H1 (cell line): ENCODE measurements around the gene WNT7A. TPM values are rescaled to one million over a fixed set of nuclear protein-coding genes. Genes with fewer than 3 reads are reported as not detected.

ENCODE experiments used
- CTCF ChIA-PET: fragments of 300-600 bp; sonication (Branson Sonifier 250); formaldehyde crosslinking; loops from one replicate; lab custom pipeline; 2021; ENCODE audit not compliant: partially characterized antibody; lab: Charles Lee
- POLR2A ChIA-PET: fragments of 300-600 bp; sonication (Branson Sonifier 250); formaldehyde crosslinking; loops from one replicate; lab custom pipeline; 2021; ENCODE audit warnings: inconsistent platforms; ENCODE audit not compliant: partially characterized antibody; lab: Charles Lee
- DNase-seq, 2 experiments: peaks; one replicate each; pipeline versions ENCODE4 v3.0.0 to v3.0.0-alpha.2; 2010 to 2022; ENCODE audit warnings: low spot score in 2 of 2, low read depth in 1 of 2, mixed read lengths in 1 of 2
- FAIRE-seq: peaks from 2 replicates; lab custom pipeline; 2011; peaks lifted over from hg19 to GRCh38; lab: Jason Lieb, UNC
- H2AFZ ChIP-seq: 2 replicates; pipeline ENCODE4 v1.8.1; 2012; ENCODE audit warnings: low read length, inconsistent platforms
- H2AK5ac ChIP-seq: 2 replicates; pipeline ENCODE4 v1.6.1; 2013; ENCODE audit warnings: low read depth, low read length
- H2BK120ac ChIP-seq: replicated peaks from 2 replicates; pipeline ENCODE3; 2013; ENCODE audit warnings: low read depth, low read length, inconsistent platforms
- H2BK12ac ChIP-seq: 2 replicates; pipeline ENCODE4 v1.6.1; 2013; ENCODE audit warnings: low read depth, low read length
- H2BK15ac ChIP-seq: 2 replicates; pipeline ENCODE4 v1.6.1; 2013; ENCODE audit warnings: low read length
- H2BK20ac ChIP-seq: 2 replicates; pipeline ENCODE4 v1.6.1; 2013; ENCODE audit warnings: low read length
- H2BK5ac ChIP-seq: 2 replicates; pipeline ENCODE4 v1.6.1; 2013; ENCODE audit warnings: low read depth, low read length
- H3K14ac ChIP-seq: 2 replicates; pipeline ENCODE4 v1.6.1; 2013; ENCODE audit warnings: inconsistent platforms; ENCODE audit not compliant: insufficient read length
- H3K18ac ChIP-seq: 2 replicates; pipeline ENCODE4 v1.6.1; 2013; ENCODE audit warnings: low read length; ENCODE audit errors: extremely low read depth
- H3K23ac ChIP-seq: 2 replicates; pipeline ENCODE4 v1.6.1; 2013; ENCODE audit warnings: inconsistent platforms; ENCODE audit not compliant: insufficient read length
- H3K23me2 ChIP-seq: 2 replicates; pipeline ENCODE4 v1.6.1; 2013; ENCODE audit warnings: low read depth, low read length
- H3K27ac ChIP-seq: 2 replicates; pipeline ENCODE4 v1.6.1; 2011; ENCODE audit warnings: low read depth, low read length, inconsistent platforms
- H3K27me3 ChIP-seq, 4 experiments: replicated peaks in 1 of 4; 1 replicate in 1 of 4; 2 replicates in 3 of 4; pipeline versions ENCODE4 v1.6.1 to v1.8.1; 2011 to 2013; ENCODE audit warnings: low read length in 3 of 4, mild to moderate bottlenecking in 3 of 4, inconsistent platforms in 2 of 4, mixed read lengths in 2 of 4, moderate library complexity in 1 of 4; ENCODE audit not compliant: control insufficient read depth in 3 of 4, insufficient read depth in 3 of 4; ENCODE audit errors: extremely low read depth in 1 of 4
- H3K36me3 ChIP-seq, 4 experiments: 2 replicates each; pipeline versions ENCODE4 v1.6.1 to v1.8.1; 2011 to 2013; ENCODE audit warnings: mild to moderate bottlenecking in 4 of 4, low read length in 3 of 4, moderate library complexity in 2 of 4, control low read depth in 1 of 4, inconsistent platforms in 1 of 4; ENCODE audit not compliant: insufficient read depth in 4 of 4, control insufficient read depth in 2 of 4
- H3K4ac ChIP-seq: replicated peaks from 2 replicates; pipeline ENCODE3; 2013; ENCODE audit warnings: low read length, low read depth, mixed read lengths, inconsistent platforms; ENCODE audit not compliant: insufficient read length
- H3K4me1 ChIP-seq, 4 experiments: replicated peaks in 1 of 4; 1 replicate in 1 of 4; 2 replicates in 3 of 4; pipeline versions ENCODE4 v1.6.1 to v1.8.1; 2011 to 2013; ENCODE audit warnings: low read length in 3 of 4, inconsistent platforms in 2 of 4, mixed read lengths in 1 of 4; ENCODE audit not compliant: insufficient read depth in 4 of 4, control insufficient read depth in 3 of 4
- H3K4me2 ChIP-seq, 2 experiments: 2 replicates each; pipeline versions ENCODE4 v1.6.1 to v1.8.1; 2011 to 2013; ENCODE audit warnings: low read depth in 2 of 2, low read length in 2 of 2, control low read depth in 1 of 2, inconsistent platforms in 1 of 2, mild to moderate bottlenecking in 1 of 2; ENCODE audit not compliant: insufficient read depth in 1 of 2
- H3K4me3 ChIP-seq, 4 experiments: fragments of 200-600, 300-600 bp in 1 of 4; sonication (generic), shearing (Covaris generic), sonication (Bioruptor Twin) in 1 of 4; 2 replicates each; pipeline versions ENCODE4 v1.5.1 to v1.8.1; 2011 to 2016; ENCODE audit warnings: low read length in 4 of 4, low read depth in 3 of 4, control low read depth in 2 of 4, inconsistent platforms in 2 of 4, mild to moderate bottlenecking in 2 of 4, mixed read lengths in 1 of 4, moderate library complexity in 1 of 4; ENCODE audit not compliant: insufficient read depth in 2 of 4; ENCODE audit errors: extremely low read depth in 1 of 4
- H3K56ac ChIP-seq: replicated peaks from 2 replicates; pipeline ENCODE3; 2013; ENCODE audit warnings: low read depth, mild to moderate bottlenecking, mixed read lengths, low read length, inconsistent platforms; ENCODE audit not compliant: insufficient read length
- H3K79me1 ChIP-seq: 2 replicates; pipeline ENCODE4 v1.6.1; 2013; ENCODE audit warnings: low read depth, low read length, control low read depth
- H3K79me2 ChIP-seq, 2 experiments: 2 replicates each; pipeline versions ENCODE4 v1.6.1 to v1.8.1; 2012 to 2013; ENCODE audit warnings: low read length in 2 of 2, mild to moderate bottlenecking in 2 of 2, inconsistent platforms in 1 of 2; ENCODE audit not compliant: insufficient read depth in 2 of 2, control insufficient read depth in 1 of 2
- H3K9ac ChIP-seq, 4 experiments: replicated peaks in 1 of 4; 1 replicate in 1 of 4; 2 replicates in 3 of 4; pipeline versions ENCODE4 v1.6.1 to v1.8.1; 2011 to 2013; ENCODE audit warnings: low read depth in 3 of 4, low read length in 3 of 4, control low read depth in 2 of 4, mild to moderate bottlenecking in 2 of 4, moderate library complexity in 2 of 4, inconsistent platforms in 1 of 4; ENCODE audit errors: extremely low read depth in 1 of 4
- H3K9me3 ChIP-seq, 2 experiments: 2 replicates each; pipeline versions ENCODE4 v1.6.1 to v1.8.1; 2012 to 2013; ENCODE audit warnings: mild to moderate bottlenecking in 2 of 2, moderate library complexity in 2 of 2, control low read depth in 1 of 2, inconsistent platforms in 1 of 2, low read depth in 1 of 2, low read length in 1 of 2, mixed read lengths in 1 of 2; ENCODE audit not compliant: insufficient read depth in 2 of 2
- H4K20me1 ChIP-seq, 2 experiments: replicated peaks in 1 of 2; 2 replicates each; pipeline versions ENCODE3 to v1.8.1; 2011 to 2013; ENCODE audit warnings: inconsistent platforms in 2 of 2, low read length in 2 of 2, mild to moderate bottlenecking in 1 of 2; ENCODE audit not compliant: insufficient read depth in 2 of 2, control insufficient read depth in 1 of 2
- H4K5ac ChIP-seq: 2 replicates; pipeline ENCODE4 v1.6.1; 2013; ENCODE audit warnings: low read length, low read depth, mixed read lengths, inconsistent platforms; ENCODE audit not compliant: insufficient read length
- H4K8ac ChIP-seq: 2 replicates; pipeline ENCODE4 v1.8.0; 2013; ENCODE audit warnings: mild to moderate bottlenecking, moderate library complexity, low read length, inconsistent platforms; ENCODE audit not compliant: insufficient read depth; ENCODE audit errors: extremely low read depth
- H4K91ac ChIP-seq: replicated peaks from 2 replicates; pipeline ENCODE3; 2013; ENCODE audit warnings: low read length, mixed read lengths, inconsistent platforms; ENCODE audit not compliant: insufficient read length
- CEBPB ChIP-seq: IDR thresholded peaks from 2 replicates; pipeline ENCODE4 v1.6.1; 2012; ENCODE audit warnings: low read depth, low read length
- CHD1 ChIP-seq: IDR thresholded peaks from 2 replicates; pipeline ENCODE4 v1.6.1; 2012; ENCODE audit warnings: low read depth, low read length, improper control_type of control experiment
- HDAC2 ChIP-seq, 2 experiments: fragments of 300-600 bp in 1 of 2; sonication (generic) in 1 of 2; IDR thresholded peaks; 2 replicates each; pipeline ENCODE4 v1.6.1; 2011 to 2012; ENCODE audit warnings: low read depth in 2 of 2, low read length in 2 of 2, mild to moderate bottlenecking in 2 of 2, moderate library complexity in 2 of 2, borderline replicate concordance in 1 of 2, inconsistent platforms in 1 of 2
- KDM5A ChIP-seq: fragments of 200-600 bp; IDR thresholded peaks from 2 replicates; pipeline ENCODE4 v1.7.1; 2012; ENCODE audit warnings: mild to moderate bottlenecking, low read length, inconsistent platforms, mixed read lengths
- MAFK ChIP-seq: IDR thresholded peaks from 2 replicates; pipeline ENCODE4 v1.6.1; 2012; ENCODE audit warnings: low read depth, mild to moderate bottlenecking, improper control_type of control experiment, low read length
- NANOG ChIP-seq: IDR thresholded peaks from 2 replicates; pipeline ENCODE4 v1.6.1; 2011; ENCODE audit warnings: low read length, low read depth, mild to moderate bottlenecking, inconsistent platforms; ENCODE audit not compliant: insufficient read depth, poor library complexity, severe bottlenecking
- POU5F1 ChIP-seq: IDR thresholded peaks from 2 replicates; pipeline ENCODE4 v1.6.1; 2011; ENCODE audit warnings: low read depth, mild to moderate bottlenecking, low read length, moderate library complexity
- RAD21 ChIP-seq, 2 experiments: IDR thresholded peaks in 1 of 2; conservative IDR thresholded peaks in 1 of 2; 2 replicates each; pipeline ENCODE4 v1.6.1; 2011; ENCODE audit warnings: low read depth in 2 of 2, low read length in 2 of 2, improper control_type of control experiment in 1 of 2, inconsistent platforms in 1 of 2, mild to moderate bottlenecking in 1 of 2, moderate library complexity in 1 of 2
- TAF1 ChIP-seq: IDR thresholded peaks from 2 replicates; pipeline ENCODE4 v1.6.1; 2011; ENCODE audit warnings: mild to moderate bottlenecking, low read depth, low read length
- TCF12 ChIP-seq: IDR thresholded peaks from 2 replicates; pipeline ENCODE4 v1.6.1; 2011; ENCODE audit warnings: low read depth, mild to moderate bottlenecking, low read length
- WGBS, 2 experiments: shearing (Covaris generic) in 1 of 2; methylation state at CpG; one replicate each; pipeline versions ENCODE4 v1.1.6 to v1.1.7; 2013 to 2015; ENCODE audit warnings: low lambda C conversion rate in 2 of 2, mixed read lengths in 2 of 2, inconsistent platforms in 1 of 2, low coverage in 1 of 2, missing lambda C conversion rate in 1 of 2; ENCODE audit not compliant: insufficient replicate concordance in 2 of 2, insufficient coverage in 1 of 2, insufficient read length in 1 of 2; ENCODE audit errors: extremely low coverage in 1 of 2, missing lambda C conversion rate in 1 of 2; 5-methylcytosine and 5-hydroxymethylcytosine counted together
- polyA plus RNA-seq, 7 experiments: library from polyadenylated mRNA; depleted of rRNA in 3 of 7; stranded (reverse) in 5 of 7; unstranded in 2 of 7; fragments of >200 nt in 5 of 7; fragments of 200-250 nt in 2 of 7; gene quantifications; 1 replicate in 5 of 7; 2 replicates in 1 of 7; 4 replicates in 1 of 7; pipeline versions ENCODE4 v1.2.1 to v1.2.3, GENCODE V29; 2011 to 2013; ENCODE audit warnings: missing spikeins in 2 of 7, mixed read lengths in 2 of 7
- total RNA-seq: library from RNA; stranded (reverse); fragmentation: NEBNext Ultra II Directional; extraction: Animal tissue kit (Norgen Biotek cat#: 25700); gene quantifications from 2 replicates; pipeline ENCODE4 v1.2.1, GENCODE V29; 2021
- TF ChIP-seq, protein P1 (sequence below): IDR thresholded peaks from 2 replicates; pipeline ENCODE4 v1.6.1; 2012; ENCODE audit warnings: inconsistent platforms
- TF ChIP-seq, protein P2 (sequence below): IDR thresholded peaks from 2 replicates; pipeline ENCODE4 v1.6.1; 2011; ENCODE audit warnings: low read length, improper control_type of control experiment

Gene WNT7A
- total and polyA plus RNA-seq, 2 of the 8 experiments (the other 6 are each of a cell fraction or from before 2014, with no cell fraction given), result 0.02 TPM; not detected in 1

DNA sequence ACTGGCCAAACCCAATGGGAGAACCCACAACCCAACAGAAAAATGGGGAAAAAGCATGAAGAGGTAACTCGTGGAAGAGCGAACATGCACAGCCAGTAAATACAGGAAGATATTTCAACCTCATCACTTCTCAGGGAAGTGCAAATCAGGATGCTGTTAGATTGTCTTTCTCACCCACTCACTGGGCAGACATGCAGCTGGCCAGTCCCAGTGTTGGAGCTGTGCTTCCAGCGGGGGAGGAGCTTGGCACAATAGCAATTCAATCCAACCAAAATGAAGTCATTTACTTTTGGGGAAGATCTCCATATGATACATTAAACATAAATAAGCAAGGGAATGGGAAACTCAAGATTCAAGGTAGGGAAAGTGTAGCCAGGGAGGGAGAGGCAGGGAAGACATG, 12.1 kb downstream of the WNT7A start:
- FAIRE-seq (no peak), DNase-seq (no peak)
- no peak overlapping the region for H2AK5ac ChIP-seq
- H3K4me3 ChIP-seq, result no peak overlapping the region
- no peak overlapping the region for H3K9ac ChIP-seq
- no peak overlapping the region for H2BK15ac ChIP-seq
- WGBS, 2 experiments, result 88% methylated on average over 3 of the region's 3 CpGs; no CpG with 5 or more reads in 1 of the 2 experiments
- H3K79me1 ChIP-seq, result no peaks in the 10 kb centered on the region
- peaks cover 0 to 2% (median under 1%) of the 10 kb centered on the region in 4 experiments; a peak in 2 of 7 replicates for H3K4me1 ChIP-seq
- H3K9me3 ChIP-seq, result peaks cover 5% of the 10 kb centered on the region in 2 experiments; a peak in 1 of 4 replicates
- H4K20me1 ChIP-seq, result no peaks in the 10 kb centered on the region
- no peak overlapping the region for H2BK120ac ChIP-seq
- H4K5ac ChIP-seq, result no peak overlapping the region
- no peak overlapping the region for H3K4me2 ChIP-seq
- H4K91ac ChIP-seq, result no peak overlapping the region
- H3K14ac ChIP-seq, result no peak overlapping the region
- H3K56ac ChIP-seq, result no peak overlapping the region
- no peak overlapping the region for H3K27ac ChIP-seq
- H2BK5ac ChIP-seq, result no peak overlapping the region
- H3K23ac ChIP-seq, result no peak overlapping the region
- ChIA-PET CTCF (interaction anchor here (1.0 to 1.6 kb wide), 2 partner anchors 13 to 17 kb away, joined by 3 to 4 read pairs; no protein-coding TSS in a partner anchor), POLR2A (interaction anchor here (1.1 kb wide), 1 partner anchor 10 kb away, joined by 6 read pairs; no protein-coding TSS in a partner anchor)
- H2BK20ac ChIP-seq, result no peak overlapping the region
- peaks cover 0 to 10% (median 3%) of the 10 kb centered on the region in 4 experiments; a peak in 3 of 7 replicates for H3K27me3 ChIP-seq
- no peak overlapping the region for H3K4ac ChIP-seq
- no peaks in the 10 kb centered on the region for H3K36me3 ChIP-seq
- no peak overlapping the region for H3K18ac ChIP-seq
- no peaks in the 10 kb centered on the region for H3K79me2 ChIP-seq
- no peak overlapping the region for H4K8ac ChIP-seq
- no peaks in the 10 kb centered on the region for H3K23me2 ChIP-seq
- H2AFZ ChIP-seq, result no peak overlapping the region
- no peak overlapping the region for H2BK12ac ChIP-seq
- TF ChIP-seq KDM5A (no peak), TCF12 (no peak), POU5F1 (no peak), HDAC2 (IDR thresholded peaks at IDR 0.05; ENCODE audit: borderline replicate concordance in 1 of 2, low read depth in 2 of 2, low read length in 2 of 2) (no peak), CEBPB (no peak), TAF1 (no peak), RAD21 (IDR thresholded peaks at IDR 0.05 in 1 of 2, conservative IDR thresholded peaks at IDR 0.05 in 1 of 2; ENCODE audit: low read depth in 2 of 2, low read length in 2 of 2) (no peak), CHD1 (no peak), NANOG (no peak), MAFK (no peak)
- TF ChIP-seq, protein P1, sequence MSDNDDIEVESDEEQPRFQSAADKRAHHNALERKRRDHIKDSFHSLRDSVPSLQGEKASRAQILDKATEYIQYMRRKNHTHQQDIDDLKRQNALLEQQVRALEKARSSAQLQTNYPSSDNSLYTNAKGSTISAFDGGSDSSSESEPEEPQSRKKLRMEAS, result no peak
- TF ChIP-seq, protein P2, sequence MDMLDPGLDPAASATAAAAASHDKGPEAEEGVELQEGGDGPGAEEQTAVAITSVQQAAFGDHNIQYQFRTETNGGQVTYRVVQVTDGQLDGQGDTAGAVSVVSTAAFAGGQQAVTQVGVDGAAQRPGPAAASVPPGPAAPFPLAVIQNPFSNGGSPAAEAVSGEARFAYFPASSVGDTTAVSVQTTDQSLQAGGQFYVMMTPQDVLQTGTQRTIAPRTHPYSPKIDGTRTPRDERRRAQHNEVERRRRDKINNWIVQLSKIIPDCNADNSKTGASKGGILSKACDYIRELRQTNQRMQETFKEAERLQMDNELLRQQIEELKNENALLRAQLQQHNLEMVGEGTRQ, result no peak
